CD4-positive, alpha-beta T cell treated with Interleukin-15 for 4 hours (primary cell): ENCODE measurements around the gene COQ8A.
A peak's percentile ranks its signal among the peaks of the same experiment; 100 is the strongest.
"Not testable (repeated sequence)": the region's sequence is repeated elsewhere in the genome, so short reads cannot be mapped to it uniquely, and the experiment has no call there.

Source experiments
- DNase-seq: peaks from one replicate; pipeline ENCODE4 v3.0.0-alpha.2; 2020; ENCODE audit warnings: low spot score

Gene COQ8A

GRCh38 chr1:226929260-226930111 lies 10.6 kb upstream of the COQ8A start:
- not testable (repeated sequence) for DNase-seq

DNA sequence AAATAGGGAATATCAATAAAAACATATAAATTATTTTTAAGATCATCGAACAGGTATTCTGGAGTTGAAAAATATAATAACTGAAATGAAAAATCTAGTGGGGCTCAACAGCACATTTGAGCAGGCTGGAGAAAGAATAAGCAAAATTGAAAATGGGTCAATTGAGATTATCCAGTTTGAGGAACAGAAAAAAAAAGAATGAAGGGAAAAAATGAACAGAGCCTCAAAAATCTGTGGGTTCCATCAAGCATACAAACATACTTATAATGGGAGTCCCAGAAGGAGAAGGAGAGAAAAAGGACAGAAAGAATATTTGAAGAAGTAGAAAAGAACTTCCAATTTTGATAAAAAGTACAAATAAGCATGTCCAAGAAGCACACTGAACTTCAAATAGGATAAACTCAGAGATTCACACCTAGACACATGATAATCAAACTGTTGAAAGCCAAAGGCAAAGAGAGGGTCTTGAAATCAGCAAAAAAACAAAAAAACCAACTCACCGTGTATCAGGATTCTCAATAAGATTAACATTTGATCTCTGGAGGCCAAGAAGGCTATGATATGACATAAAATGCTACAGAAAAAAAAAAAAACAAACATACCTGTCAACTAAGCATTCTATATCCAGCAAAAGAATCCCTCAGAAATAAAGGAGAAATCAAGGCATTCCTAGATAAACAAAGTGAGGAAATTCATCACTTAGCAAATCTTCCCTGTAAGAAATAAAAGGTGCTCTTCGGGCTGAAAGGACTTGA lies 5.4 kb upstream of the COQ8A start:
- no peak for DNase-seq

DNA sequence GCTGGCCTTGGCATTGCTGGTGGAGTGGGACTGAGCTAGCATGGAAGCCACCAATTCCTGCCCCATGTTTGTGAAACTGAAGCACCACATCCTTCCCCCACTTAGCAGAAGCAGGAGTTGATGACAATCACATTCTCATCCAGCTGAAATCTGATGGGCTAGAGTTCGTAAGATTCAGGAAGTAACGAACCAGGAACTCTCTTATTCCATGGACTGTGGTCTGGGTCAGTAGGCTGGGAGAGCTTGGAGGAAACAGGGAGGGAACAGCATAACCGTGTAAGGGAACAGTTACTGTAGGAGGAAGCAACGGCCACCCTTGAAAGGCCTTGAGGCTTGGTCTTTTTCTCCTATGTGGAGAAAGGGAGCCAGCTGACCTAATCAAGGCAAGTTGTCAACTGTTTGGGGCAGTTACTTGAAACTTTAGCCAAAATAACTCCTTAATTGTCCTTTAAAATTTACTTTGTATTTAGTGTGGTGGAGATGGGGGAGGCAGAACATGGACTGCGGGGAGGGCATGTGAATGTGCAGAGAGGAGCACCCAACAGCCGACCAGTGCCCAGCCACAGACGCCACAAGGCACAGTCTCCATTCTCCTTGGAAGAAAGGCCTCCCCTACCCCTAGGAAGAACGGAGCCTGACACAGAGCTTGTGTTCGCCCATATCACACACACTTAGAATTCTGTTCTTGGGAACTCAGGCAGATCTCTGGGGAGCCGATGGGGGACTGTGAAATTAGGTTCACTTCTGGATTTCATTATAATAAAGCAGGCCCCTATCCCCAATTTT lies 2.0 kb upstream of the COQ8A start:
- no peak for DNase-seq

DNA sequence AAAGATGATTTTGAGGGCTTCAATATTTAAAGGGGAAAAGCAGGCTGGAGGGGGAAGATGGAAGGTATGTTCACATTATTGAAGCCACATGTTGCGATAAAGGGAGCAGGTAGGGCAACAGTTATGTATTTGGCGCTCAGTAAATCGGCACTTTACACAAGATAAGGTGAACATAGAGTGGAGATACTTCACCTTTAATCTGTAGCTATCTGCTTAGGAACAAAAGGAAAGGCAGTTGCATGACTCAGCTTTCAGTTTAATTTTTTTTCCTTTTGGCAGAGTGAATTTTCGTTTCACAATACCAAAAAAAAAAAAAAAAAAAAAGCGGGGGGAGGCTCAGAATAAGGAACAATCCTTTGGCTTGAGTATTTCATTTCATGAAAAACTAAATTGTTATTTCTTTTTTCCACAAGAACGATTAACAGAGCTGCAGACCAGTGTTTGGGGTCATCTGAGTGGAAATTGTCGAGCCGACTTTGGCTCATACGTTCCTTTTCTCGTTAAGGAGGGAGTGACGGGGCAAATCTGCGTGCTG lies 1.1 kb upstream of the COQ8A start:
- peak; percentile 39 for DNase-seq

- peak; percentile 57 for DNase-seq
These were observed 561 bp upstream of the COQ8A start for GRCh38 chr1:226939438-226940028.

GRCh38 chr1:226940806-226941067 lies 643 bp downstream of the COQ8A start:
- DNase-seq = no peak

- no peak for DNase-seq
These were observed 2.3 kb downstream of the COQ8A start for GRCh38 chr1:226942392-226942791.

- DNase-seq = no peak
These were observed 3.1 kb downstream of the COQ8A start for GRCh38 chr1:226943156-226943555.

DNA sequence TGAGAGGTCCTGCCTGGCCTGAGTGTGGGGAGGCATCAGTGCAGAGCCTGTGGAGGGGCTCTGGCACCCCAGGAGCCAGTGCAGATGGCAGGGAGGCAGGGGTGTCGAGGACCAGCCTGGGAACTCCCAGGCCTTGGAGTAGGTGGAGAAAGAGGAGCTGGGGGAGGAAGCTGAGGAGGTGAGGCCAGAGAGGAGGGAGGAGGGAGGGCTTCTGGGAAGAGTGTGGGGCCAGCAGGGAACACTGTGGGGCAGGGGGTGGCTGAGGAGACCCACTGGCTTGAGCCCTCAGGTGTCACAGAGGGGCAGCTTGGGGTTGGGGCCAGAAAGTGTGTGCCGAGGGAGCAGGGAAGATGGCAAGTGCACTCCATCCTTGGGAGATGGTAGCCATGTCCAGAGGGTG lies 3.8 kb downstream of the COQ8A start:
- DNase-seq = no peak

GRCh38 chr1:226945106-226945857 lies 5.2 kb downstream of the COQ8A start:
- no peak for DNase-seq

GRCh38 chr1:226945858-226946245 lies 5.8 kb downstream of the COQ8A start:
- no peak for DNase-seq

GRCh38 chr1:226946285-226946684 lies 6.2 kb downstream of the COQ8A start:
- no peak for DNase-seq

DNA sequence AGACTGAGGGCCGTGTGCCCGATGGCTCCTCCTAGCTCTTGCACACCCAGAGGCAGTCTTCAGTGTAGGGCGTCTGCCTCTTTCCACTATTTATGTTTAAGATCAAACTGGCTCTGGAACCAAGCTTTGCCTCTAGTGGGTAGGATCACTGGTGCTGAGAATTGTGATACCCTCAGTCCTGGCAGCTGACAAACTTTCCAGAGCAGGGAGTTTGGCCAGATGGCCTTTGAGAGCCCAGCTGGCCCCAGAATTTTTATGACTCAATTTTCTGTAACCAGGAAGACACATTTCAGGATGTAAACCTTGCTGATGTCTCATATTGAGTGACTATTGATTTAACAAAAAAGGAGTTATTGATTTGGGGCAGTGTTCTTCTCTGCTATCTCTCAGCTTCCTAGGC lies 6.7 kb downstream of the COQ8A start:
- DNase-seq = no peak

- DNase-seq = no peak
These were observed 8.0 kb downstream of the COQ8A start for GRCh38 chr1:226948051-226948450.

- no peak for DNase-seq
These were observed 8.4 kb downstream of the COQ8A start for GRCh38 chr1:226948480-226948879.

- no peak for DNase-seq
These were observed 8.9 kb downstream of the COQ8A start for GRCh38 chr1:226948996-226949395.

DNA sequence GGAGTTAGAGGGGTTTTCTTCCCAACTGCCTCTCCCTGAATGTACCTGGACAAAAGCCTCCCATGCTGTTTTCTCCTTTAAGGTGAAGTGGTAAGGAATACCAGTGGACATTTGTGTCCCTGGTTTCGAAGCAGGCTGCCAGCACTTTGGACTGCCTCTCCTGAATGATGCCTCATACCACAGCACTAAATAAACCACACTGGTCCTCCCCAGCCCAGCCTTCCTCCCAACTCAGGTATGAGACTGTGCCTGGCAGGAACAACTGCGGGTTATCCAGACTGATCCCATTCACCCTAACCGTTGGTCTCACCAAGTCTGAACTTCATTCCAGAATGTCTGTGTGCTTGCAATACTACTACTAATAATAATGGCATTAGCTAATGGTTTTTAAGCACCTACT lies 9.3 kb downstream of the COQ8A start:
- DNase-seq = no peak

DNA sequence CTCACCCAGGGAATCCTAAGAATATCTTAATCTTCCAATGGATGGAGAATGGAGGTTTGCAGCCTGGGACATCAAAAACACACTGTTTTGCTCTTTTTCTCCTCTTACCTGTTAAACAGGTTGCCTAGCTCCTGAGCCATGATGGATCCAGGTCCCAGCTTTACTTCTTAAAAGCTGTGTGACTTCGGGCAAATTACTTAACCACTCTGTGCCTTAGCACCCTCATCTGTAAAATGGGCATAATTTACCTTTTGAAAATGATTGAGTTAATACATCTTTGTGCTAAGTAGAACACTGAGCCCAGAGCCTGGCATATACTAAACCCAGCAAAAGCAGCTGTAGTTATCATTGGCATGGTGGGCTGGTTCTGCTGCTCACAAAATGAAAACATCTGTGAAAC lies 10.2 kb downstream of the COQ8A start:
- no peak for DNase-seq

DNA sequence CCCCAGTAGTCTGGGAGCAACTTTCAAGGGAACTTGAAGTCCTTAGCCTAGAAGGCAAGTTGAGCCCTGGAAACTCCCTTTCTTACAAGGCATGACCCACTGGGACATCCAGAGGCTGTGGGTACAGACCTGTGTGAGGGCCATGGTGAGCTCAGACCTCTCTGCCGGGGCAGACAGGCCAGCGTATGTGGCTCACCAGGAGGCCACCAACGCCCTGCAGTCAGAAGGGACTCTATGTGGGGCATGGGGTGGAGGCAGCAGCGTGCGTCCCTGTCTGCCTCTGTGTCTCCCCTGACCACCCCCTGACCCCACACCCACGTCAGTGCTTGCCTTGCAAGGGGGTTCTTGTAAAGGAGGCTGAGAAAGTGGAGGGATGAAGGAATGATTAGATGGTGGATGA lies 10.8 kb downstream of the COQ8A start:
- no peak for DNase-seq

- DNase-seq = no peak
These were observed 11.4 kb downstream of the COQ8A start for GRCh38 chr1:226951286-226952117.

- DNase-seq = no peak
These were observed 12.0 kb downstream of the COQ8A start for GRCh38 chr1:226952118-226952441.
